ENCODE measurements around the gene GRK5. TPM values are rescaled to one million over a fixed set of nuclear protein-coding genes. Genes with fewer than 3 reads are reported as not detected.

GRK5 gene
- total RNA-seq, 2 donors from 2014 or later, result 18.9 to 28.2 TPM

- Mint-ChIP-seq H3K4me1 (no peaks in the 10 kb centered on the region), H3K36me3 (ENCODE audit: low read depth) (no peaks in the 10 kb centered on the region), H3K27ac (no peak overlapping the region), H3K9me3 (no peaks in the 10 kb centered on the region), H3K4me3 (no peak overlapping the region), H3K27me3 (no peaks in the 10 kb centered on the region)
- no peak for ATAC-seq (replicated peaks)
These were observed 36.6 kb downstream of the GRK5 start for GRCh38 chr10:119243967-119244366.

GRCh38 chr10:119245272-119245671 lies 37.9 kb downstream of the GRK5 start:
- Mint-ChIP-seq H3K36me3 (ENCODE audit: low read depth) (no peaks in the 10 kb centered on the region), H3K27ac (no peak overlapping the region), H3K9me3 (no peaks in the 10 kb centered on the region), H3K4me1 (no peaks in the 10 kb centered on the region), H3K27me3 (no peaks in the 10 kb centered on the region), H3K4me3 (no peak overlapping the region)
- no peak for ATAC-seq (replicated peaks)

GRCh38 chr10:119246862-119247549 lies 39.6 kb downstream of the GRK5 start:
- Mint-ChIP-seq H3K9me3 (no peaks in the 10 kb centered on the region), H3K27me3 (no peaks in the 10 kb centered on the region), H3K4me1 (peaks cover 6% of the 10 kb centered on the region), H3K36me3 (ENCODE audit: low read depth) (no peaks in the 10 kb centered on the region), H3K4me3 (no peak overlapping the region), H3K27ac (no peak overlapping the region)
- no peak for ATAC-seq (replicated peaks)

- no peaks in the 10 kb centered on the region for H3K36me3 Mint-ChIP-seq (ENCODE audit: low read depth)
- H3K27ac Mint-ChIP-seq, result no peak overlapping the region
- no peaks in the 10 kb centered on the region for H3K9me3 Mint-ChIP-seq
- ATAC-seq (replicated peaks), result no peak
- peaks cover 7% of the 10 kb centered on the region for H3K4me1 Mint-ChIP-seq
- H3K27me3 Mint-ChIP-seq, result no peaks in the 10 kb centered on the region
- H3K4me3 Mint-ChIP-seq, result no peak overlapping the region
These were observed 40.2 kb downstream of the GRK5 start for GRCh38 chr10:119247550-119247894.

GRCh38 chr10:119248184-119248583 lies 40.8 kb downstream of the GRK5 start:
- Mint-ChIP-seq H3K27ac (no peak overlapping the region), H3K36me3 (ENCODE audit: low read depth) (no peaks in the 10 kb centered on the region), H3K9me3 (no peaks in the 10 kb centered on the region), H3K4me1 (peaks cover 14% of the 10 kb centered on the region), H3K4me3 (no peak overlapping the region), H3K27me3 (no peaks in the 10 kb centered on the region)
- no peak for ATAC-seq (replicated peaks)

GRCh38 chr10:119248681-119249080 lies 41.3 kb downstream of the GRK5 start:
- H3K36me3 Mint-ChIP-seq (ENCODE audit: low read depth), result no peaks in the 10 kb centered on the region
- H3K4me1 Mint-ChIP-seq, result peaks cover 18% of the 10 kb centered on the region
- no peaks in the 10 kb centered on the region for H3K9me3 Mint-ChIP-seq
- H3K4me3 Mint-ChIP-seq, result no peak overlapping the region
- H3K27ac Mint-ChIP-seq, result no peak overlapping the region
- no peak for ATAC-seq (replicated peaks)
- no peaks in the 10 kb centered on the region for H3K27me3 Mint-ChIP-seq

GRCh38 chr10:119250641-119251314 lies 43.4 kb downstream of the GRK5 start:
- ATAC-seq (replicated peaks), result peak; percentile 90
- Mint-ChIP-seq H3K36me3 (ENCODE audit: low read depth) (no peaks in the 10 kb centered on the region), H3K27ac (no peak overlapping the region), H3K9me3 (no peaks in the 10 kb centered on the region), H3K4me1 (peaks cover 26% of the 10 kb centered on the region), H3K27me3 (no peaks in the 10 kb centered on the region), H3K4me3 (peak overlapping the region; percentile 10)

GRCh38 chr10:119251315-119251708 lies 43.9 kb downstream of the GRK5 start:
- H3K36me3 Mint-ChIP-seq (ENCODE audit: low read depth), result no peaks in the 10 kb centered on the region
- no peak overlapping the region for H3K4me3 Mint-ChIP-seq
- ATAC-seq (replicated peaks), result no peak
- H3K4me1 Mint-ChIP-seq, result peaks cover 26% of the 10 kb centered on the region
- H3K9me3 Mint-ChIP-seq, result no peaks in the 10 kb centered on the region
- no peak overlapping the region for H3K27ac Mint-ChIP-seq
- H3K27me3 Mint-ChIP-seq, result no peaks in the 10 kb centered on the region

GRCh38 chr10:119252051-119252465 lies 44.7 kb downstream of the GRK5 start:
- Mint-ChIP-seq H3K27me3 (no peaks in the 10 kb centered on the region), H3K27ac (no peak overlapping the region), H3K4me3 (no peak overlapping the region), H3K4me1 (peaks cover 26% of the 10 kb centered on the region), H3K36me3 (ENCODE audit: low read depth) (no peaks in the 10 kb centered on the region), H3K9me3 (no peaks in the 10 kb centered on the region)
- no peak for ATAC-seq (replicated peaks)

- Mint-ChIP-seq H3K27me3 (no peaks in the 10 kb centered on the region), H3K4me3 (no peak overlapping the region), H3K9me3 (no peaks in the 10 kb centered on the region), H3K4me1 (peaks cover 26% of the 10 kb centered on the region), H3K27ac (peak overlapping the region; percentile 88), H3K36me3 (ENCODE audit: low read depth) (no peaks in the 10 kb centered on the region)
- no peak for ATAC-seq (replicated peaks)
These were observed 45.2 kb downstream of the GRK5 start for GRCh38 chr10:119252470-119253151.

GRCh38 chr10:119253433-119254174 lies 46.2 kb downstream of the GRK5 start:
- peaks cover 26% of the 10 kb centered on the region for H3K4me1 Mint-ChIP-seq
- H3K4me3 Mint-ChIP-seq, result peak overlapping the region; percentile 62
- H3K27ac Mint-ChIP-seq, result peak overlapping the region; percentile 88

GRCh38 chr10:119254335-119254734 lies 47.0 kb downstream of the GRK5 start:
- Mint-ChIP-seq H3K36me3 (ENCODE audit: low read depth) (no peaks in the 10 kb centered on the region), H3K4me3 (peak overlapping the region; percentile 62), H3K4me1 (peaks cover 26% of the 10 kb centered on the region), H3K9me3 (no peaks in the 10 kb centered on the region), H3K27ac (peak overlapping the region; percentile 88), H3K27me3 (no peaks in the 10 kb centered on the region)
- no peak for ATAC-seq (replicated peaks)

More at GRCh38 chr10:119253433-119254174, 46.2 kb downstream of the GRK5 start:
- ATAC-seq (replicated peaks), result peak; percentile 89
- Mint-ChIP-seq H3K36me3 (ENCODE audit: low read depth) (no peaks in the 10 kb centered on the region), H3K9me3 (no peaks in the 10 kb centered on the region), H3K27me3 (no peaks in the 10 kb centered on the region)

GRCh38 chr10:119256030-119256429 lies 48.7 kb downstream of the GRK5 start:
- Mint-ChIP-seq H3K27me3 (no peaks in the 10 kb centered on the region), H3K4me3 (no peak overlapping the region), H3K4me1 (peaks cover 20% of the 10 kb centered on the region), H3K27ac (no peak overlapping the region), H3K9me3 (no peaks in the 10 kb centered on the region), H3K36me3 (ENCODE audit: low read depth) (no peaks in the 10 kb centered on the region)
- ATAC-seq (replicated peaks), result no peak

GRCh38 chr10:119256897-119257296 lies 49.5 kb downstream of the GRK5 start:
- no peaks in the 10 kb centered on the region for H3K36me3 Mint-ChIP-seq (ENCODE audit: low read depth)
- H3K27me3 Mint-ChIP-seq, result no peaks in the 10 kb centered on the region
- no peak overlapping the region for H3K4me3 Mint-ChIP-seq
- peaks cover 20% of the 10 kb centered on the region for H3K4me1 Mint-ChIP-seq
- no peak overlapping the region for H3K27ac Mint-ChIP-seq
- no peak for ATAC-seq (replicated peaks)
- H3K9me3 Mint-ChIP-seq, result no peaks in the 10 kb centered on the region

All from activated T-helper 17 cell treated with anti-CD3 and anti-CD28 coated beads, Interleukin-2, amount 50 U/mL, for 72 hours (primary cell).